Measurements from ENCODE around the gene ZNF138. TPM values are rescaled to one million over a fixed set of nuclear protein-coding genes. Genes with fewer than 3 reads are reported as not detected.
"Not testable (repeated sequence)": the region's sequence is repeated elsewhere in the genome, so short reads cannot be mapped to it uniquely, and the experiment has no call there.

The ZNF138 gene
- total RNA-seq, 1 experiment from 2014 or later, result 12.5 TPM

GRCh38 chr7:64787295-64787694 is 6.9 kb upstream of the ZNF138 start:
- Mint-ChIP-seq H3K4me1 (ENCODE audit: low read depth, unreplicated experiment) (no peaks in the 10 kb centered on the region), H3K27ac (ENCODE audit: unreplicated experiment) (no peak overlapping the region), H3K9me3 (ENCODE audit: unreplicated experiment) (peaks cover 10% of the 10 kb centered on the region), H3K36me3 (ENCODE audit: insufficient read depth, unreplicated experiment) (no peaks in the 10 kb centered on the region), H3K27me3 (ENCODE audit: insufficient read depth, unreplicated experiment) (no peaks in the 10 kb centered on the region), H3K4me3 (ENCODE audit: unreplicated experiment) (no peak overlapping the region)
- no peaks in the 10 kb centered on the region for H3K27me3 ChIP-seq (replicated peaks; ENCODE audit: control insufficient read depth, insufficient read depth, low read length)
- no peak for TF ChIP-seq CTCF (IDR thresholded peaks at IDR 0.05; ENCODE audit: insufficient read depth in 1 of 2, low read depth in 1 of 2, low read length in 1 of 2, severe bottlenecking in 1 of 2, unreplicated experiment in 1 of 2)
- peaks cover 9% of the 10 kb centered on the region; the same call in 1 of the 2 replicates for H3K9me3 ChIP-seq
- intact Hi-C loops (cut with micrococcal nuclease; ENCODE audit: unreplicated experiment), result no loop called here
- POLR2A ChIA-PET, result no interaction called here
- no TSS peak for BruUV-seq (replicated peaks)
- no peak overlapping the region for H3K4me3 ChIP-seq (ENCODE audit: low read depth, low read length)
- H3K36me3 ChIP-seq (ENCODE audit: control insufficient read depth, insufficient read depth, low read length), result no peaks in the 10 kb centered on the region
- CTCF ChIA-PET, result no interaction called here
- no peaks in the 10 kb centered on the region for H3K4me1 ChIP-seq
- DNase-seq, result no peak

DNA sequence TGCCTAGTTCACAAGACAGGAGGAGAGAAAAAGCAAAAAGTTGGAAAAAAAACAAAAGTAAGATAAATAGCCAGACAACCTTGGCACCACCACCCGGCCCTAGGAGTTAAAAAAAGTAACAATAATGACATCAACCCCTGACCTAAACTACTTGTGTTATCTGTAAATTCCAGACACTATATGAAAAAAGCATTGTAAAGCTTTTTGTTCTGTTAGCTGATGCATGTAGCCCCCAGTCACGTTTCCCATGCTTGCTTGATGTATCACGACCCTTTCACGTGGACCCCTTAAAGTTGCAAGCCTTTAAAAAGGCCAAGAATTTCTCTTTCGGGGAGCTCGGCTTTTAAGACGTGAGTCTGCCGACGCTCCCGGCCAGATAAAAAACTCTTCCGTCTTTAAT is 5.0 kb upstream of the ZNF138 start:
- intact Hi-C loops (cut with micrococcal nuclease; ENCODE audit: unreplicated experiment); H3K4me1 Mint-ChIP-seq (ENCODE audit: low read depth, unreplicated experiment): not testable (repeated sequence)

DNA sequence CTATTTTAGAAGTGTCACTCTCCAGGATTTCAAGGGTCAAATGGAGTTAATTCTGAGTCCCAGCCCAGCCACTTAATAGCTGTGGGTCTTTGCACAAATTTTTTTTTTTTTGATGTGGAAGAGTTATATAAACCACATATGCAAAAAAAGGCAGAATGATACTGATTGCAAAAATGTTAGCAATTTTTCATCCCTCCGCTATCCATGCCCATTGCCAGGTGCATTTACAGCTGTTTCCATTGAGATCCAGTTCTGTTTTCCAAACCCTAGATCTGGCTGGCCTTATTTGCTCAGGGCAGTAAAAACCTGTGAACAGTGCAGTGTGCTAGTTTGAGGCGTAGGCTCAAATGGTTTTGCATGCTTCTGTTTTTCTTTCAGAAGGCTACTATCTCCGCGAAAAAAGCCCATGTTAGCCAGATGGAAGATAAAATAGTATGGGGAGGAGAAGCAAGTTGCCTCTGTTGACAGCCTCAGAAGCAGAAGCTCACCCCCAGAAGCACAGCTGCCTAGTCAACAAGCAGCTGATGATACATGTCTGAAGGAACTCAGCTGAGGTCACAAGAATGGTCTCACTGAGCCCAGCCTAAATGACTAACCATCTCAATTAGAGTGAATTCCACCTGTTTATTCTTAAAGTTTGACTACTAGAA is 997 bp upstream of the ZNF138 start:
- no TSS peak for BruUV-seq (replicated peaks)
- Histone ChIP-seq H3K4me1 (0 out of 2 replicates have a peak, but pooled peaks cover 4% of the 10 kb centered on the region), H3K27me3 (replicated peaks; ENCODE audit: control insufficient read depth, insufficient read depth, low read length) (no peaks in the 10 kb centered on the region), H3K36me3 (ENCODE audit: control insufficient read depth, insufficient read depth, low read length) (no peaks in the 10 kb centered on the region), H3K4me3 (ENCODE audit: low read depth, low read length) (no peak overlapping the region), H3K9me3 (no peaks in the 10 kb centered on the region)
- TF ChIP-seq CTCF (IDR thresholded peaks at IDR 0.05; ENCODE audit: insufficient read depth in 1 of 2, low read depth in 1 of 2, low read length in 1 of 2, severe bottlenecking in 1 of 2, unreplicated experiment in 1 of 2), result no peak
- intact Hi-C loops (cut with micrococcal nuclease; ENCODE audit: unreplicated experiment), result loop anchor here (10.0 kb wide), 1 partner anchor 128 kb away; the partner anchor contains the start of gene ZNF107
- CTCF ChIA-PET, result no interaction called here
- no peak overlapping the region for H3K27ac Mint-ChIP-seq (ENCODE audit: unreplicated experiment)
- H3K4me3 Mint-ChIP-seq (ENCODE audit: unreplicated experiment), result peak overlapping the region; percentile 96
- H3K36me3 Mint-ChIP-seq (ENCODE audit: insufficient read depth, unreplicated experiment), result peaks cover 25% of the 10 kb centered on the region
- peaks cover 7% of the 10 kb centered on the region for H3K9me3 Mint-ChIP-seq (ENCODE audit: unreplicated experiment)
- no peaks in the 10 kb centered on the region for H3K27me3 Mint-ChIP-seq (ENCODE audit: insufficient read depth, unreplicated experiment)
- H3K4me1 Mint-ChIP-seq (ENCODE audit: low read depth, unreplicated experiment), result no peaks in the 10 kb centered on the region
- POLR2A ChIA-PET, result no interaction called here
- DNase-seq, result no peak

More for the DNA sequence above, 5.0 kb upstream of the ZNF138 start:
- H3K36me3 Mint-ChIP-seq (ENCODE audit: insufficient read depth, unreplicated experiment); H3K4me3 Mint-ChIP-seq (ENCODE audit: unreplicated experiment); H3K27me3 Mint-ChIP-seq (ENCODE audit: insufficient read depth, unreplicated experiment); H3K36me3 ChIP-seq (ENCODE audit: control insufficient read depth, insufficient read depth, low read length); H3K27me3 ChIP-seq (replicated peaks; ENCODE audit: control insufficient read depth, insufficient read depth, low read length); H3K27ac Mint-ChIP-seq (ENCODE audit: unreplicated experiment); H3K9me3 ChIP-seq; DNase-seq; H3K9me3 Mint-ChIP-seq (ENCODE audit: unreplicated experiment); CTCF ChIA-PET; POLR2A ChIA-PET; H3K4me1 ChIP-seq; H3K4me3 ChIP-seq (ENCODE audit: low read depth, low read length); BruUV-seq (replicated peaks): not testable (repeated sequence)
